ENCODE results near the gene ARSI.

GRCh38 chr5:150327139-150327538 lies 24.4 kb upstream of the ARSI start:
- TF ChIP-seq CTCF (IDR thresholded peaks at IDR 0.05), result no peak
- no peak for TF ChIP-seq POLR2A (IDR thresholded peaks at IDR 0.05)
